Peyer's patch (tissue), 4 donors: Measurements from ENCODE around the gene TMEM238. TPM values are rescaled to one million over a fixed set of nuclear protein-coding genes. Genes with fewer than 3 reads are reported as not detected.

Experiments used
- DNase-seq, 3 donors: peaks; one replicate each; pipeline ENCODE4 v3.0.0-alpha.2; 2017 to 2019
- H3K27ac ChIP-seq, 4 donors: fragments of 200-600 bp; sonication (generic); one replicate each; pipeline ENCODE4 v1.5.1; 2016 to 2019
- H3K27me3 ChIP-seq, 2 donors: fragments of 200-600 bp; sonication (generic); one replicate each; pipeline ENCODE4 v1.5.1; 2019
- H3K36me3 ChIP-seq, 3 donors: fragments of 200-600 bp; sonication (generic); one replicate each; pipeline ENCODE4 v1.5.1; 2016 to 2019
- H3K4me1 ChIP-seq, 4 donors: fragments of 200-600 bp; sonication (generic); one replicate each; pipeline ENCODE4 v1.5.1; 2016 to 2019
- H3K4me3 ChIP-seq, 4 donors: fragments of 200-600 bp; sonication (generic); 1 replicate in 3 of 4; 2 replicates in 1 of 4; pipeline ENCODE4 v1.5.1; 2016 to 2019; ENCODE audit warnings: mild to moderate bottlenecking in 1 of 4
- H3K9me3 ChIP-seq, 4 donors: fragments of 200-600 bp; sonication (generic); one replicate each; pipeline ENCODE4 v1.5.1; 2016 to 2019; ENCODE audit warnings: mild to moderate bottlenecking in 1 of 4
- POLR2A ChIP-seq, 2 donors: fragments of 450-650 bp; IDR thresholded peaks; one replicate each; pipeline ENCODE4 v1.5.1; 2017; ENCODE audit warnings: antibody characterized with exemption in 2 of 2, mild to moderate bottlenecking in 2 of 2, moderate library complexity in 2 of 2
- total RNA-seq, 4 donors: library from RNA; depleted of rRNA; stranded (reverse); fragments of >200 nt; gene quantifications; one replicate each; pipeline ENCODE4 v1.1.0, GENCODE V29; 2016
- TF ChIP-seq, protein P1 (sequence below), 6 experiments: fragments of 450-650 bp in 4 of 6; fragments of 200-600 bp in 2 of 6; sonication (generic) in 1 of 6; IDR thresholded peaks; one replicate each; pipeline ENCODE4 v1.5.1; 2017 to 2019; ENCODE audit warnings: antibody characterized with exemption in 6 of 6, mild to moderate bottlenecking in 3 of 6, moderate library complexity in 1 of 6

TMEM238 gene
- total RNA-seq, 4 donors from 2014 or later, result 19.8 to 75.8 (median 61.6) TPM

DNA sequence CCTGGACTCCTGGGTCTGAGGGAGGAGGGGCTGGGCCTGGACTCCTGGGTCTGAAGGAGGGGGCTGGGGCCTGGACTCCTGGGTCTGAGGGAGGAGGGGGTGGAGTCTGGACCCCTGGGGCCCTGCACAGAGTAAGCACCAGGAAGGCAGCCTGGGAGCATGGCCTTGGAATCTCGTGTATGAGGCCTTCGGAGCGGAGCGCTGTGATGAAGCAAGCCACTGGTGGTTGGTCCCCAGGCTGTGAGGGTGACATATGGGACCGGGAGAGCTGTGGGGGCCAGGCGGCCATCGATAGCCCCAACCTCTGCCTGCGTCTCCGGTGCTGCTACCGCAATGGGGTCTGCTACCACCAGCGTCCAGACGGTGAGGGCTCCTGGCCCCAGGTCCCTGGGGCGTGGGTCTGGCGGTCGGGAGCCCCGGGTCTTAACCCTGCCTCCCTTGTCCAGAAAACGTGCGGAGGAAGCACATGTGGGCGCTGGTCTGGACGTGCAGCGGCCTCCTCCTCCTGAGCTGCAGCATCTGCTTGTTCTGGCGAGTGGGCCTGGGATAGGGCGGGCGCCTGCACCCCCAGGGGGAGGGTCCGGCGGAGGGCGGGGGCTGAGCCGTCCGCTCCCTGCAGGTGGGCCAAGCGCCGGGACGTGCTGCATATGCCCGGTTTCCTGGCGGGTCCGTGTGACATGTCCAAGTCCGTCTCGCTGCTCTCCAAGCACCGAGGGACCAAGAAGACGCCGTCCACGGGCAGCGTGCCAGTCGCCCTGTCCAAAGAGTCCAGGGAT is 6.5 kb downstream of the TMEM238 start:
- peaks cover 0 to 20% of the 10 kb centered on the region in 2 donors for H3K27me3 ChIP-seq
- no peak for TF ChIP-seq POLR2A (IDR thresholded peaks at IDR 0.05)
- TF ChIP-seq, protein P1, sequence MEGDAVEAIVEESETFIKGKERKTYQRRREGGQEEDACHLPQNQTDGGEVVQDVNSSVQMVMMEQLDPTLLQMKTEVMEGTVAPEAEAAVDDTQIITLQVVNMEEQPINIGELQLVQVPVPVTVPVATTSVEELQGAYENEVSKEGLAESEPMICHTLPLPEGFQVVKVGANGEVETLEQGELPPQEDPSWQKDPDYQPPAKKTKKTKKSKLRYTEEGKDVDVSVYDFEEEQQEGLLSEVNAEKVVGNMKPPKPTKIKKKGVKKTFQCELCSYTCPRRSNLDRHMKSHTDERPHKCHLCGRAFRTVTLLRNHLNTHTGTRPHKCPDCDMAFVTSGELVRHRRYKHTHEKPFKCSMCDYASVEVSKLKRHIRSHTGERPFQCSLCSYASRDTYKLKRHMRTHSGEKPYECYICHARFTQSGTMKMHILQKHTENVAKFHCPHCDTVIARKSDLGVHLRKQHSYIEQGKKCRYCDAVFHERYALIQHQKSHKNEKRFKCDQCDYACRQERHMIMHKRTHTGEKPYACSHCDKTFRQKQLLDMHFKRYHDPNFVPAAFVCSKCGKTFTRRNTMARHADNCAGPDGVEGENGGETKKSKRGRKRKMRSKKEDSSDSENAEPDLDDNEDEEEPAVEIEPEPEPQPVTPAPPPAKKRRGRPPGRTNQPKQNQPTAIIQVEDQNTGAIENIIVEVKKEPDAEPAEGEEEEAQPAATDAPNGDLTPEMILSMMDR (IDR thresholded peaks at IDR 0.05), result no peak
- no peaks in the 10 kb centered on the region for H3K9me3 ChIP-seq
- DNase-seq, result no peak
- peaks cover 0 to 14% (median 2%) of the 10 kb centered on the region in 4 donors for H3K4me1 ChIP-seq
- H3K4me3 ChIP-seq, result no peak overlapping the region
- H3K27ac ChIP-seq, result no peak overlapping the region
- H3K36me3 ChIP-seq, result no peaks in the 10 kb centered on the region

DNA sequence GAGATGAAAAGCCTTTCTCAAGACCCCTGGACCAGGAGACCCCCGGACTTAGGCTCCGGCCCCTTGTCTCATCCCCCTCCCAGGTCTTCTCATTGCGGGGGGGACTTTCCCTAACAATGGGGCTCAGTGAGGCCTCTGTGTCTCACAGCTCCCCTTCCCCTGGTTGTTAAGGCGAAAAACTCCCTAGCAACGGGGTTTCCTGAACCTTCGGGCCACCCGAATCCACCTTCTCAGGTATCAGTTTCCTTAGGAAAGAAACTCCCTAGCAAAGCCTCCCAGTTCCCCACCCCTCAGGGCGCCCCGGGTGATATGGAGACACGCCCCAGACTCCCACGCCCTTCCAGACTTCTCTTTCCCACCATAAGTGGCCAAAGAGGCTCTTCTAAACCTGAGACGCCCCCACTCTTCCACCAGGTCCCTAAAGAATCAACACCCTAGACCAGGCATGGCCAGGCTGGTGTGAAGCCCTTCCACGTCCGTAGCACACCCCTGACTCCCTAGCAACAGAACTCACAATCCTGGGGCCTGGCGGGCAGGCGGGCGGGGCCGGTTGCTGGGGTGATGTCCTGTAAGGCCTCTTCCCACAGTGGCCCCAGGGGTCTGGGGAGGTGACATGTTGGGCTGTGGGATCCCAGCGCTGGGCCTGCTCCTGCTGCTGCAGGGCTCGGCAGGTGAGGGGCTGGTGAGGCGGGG is 7.7 kb downstream of the TMEM238 start, which contains the start of gene TMEM190:
TMEM190 (plus strand) TSS at position 586 of the 693 bp plus-strand sequence; CDS start at position 614, 28 bp downstream.
- H3K36me3 ChIP-seq, result no peaks in the 10 kb centered on the region
- H3K27me3 ChIP-seq, result peaks cover 0 to 27% of the 10 kb centered on the region in 2 donors
- H3K9me3 ChIP-seq, result no peaks in the 10 kb centered on the region
- DNase-seq, result no peak
- H3K27ac ChIP-seq, result no peak within 1 kb of the TSS
- H3K4me1 ChIP-seq, result peaks cover 0 to 12% (median 2%) of the 10 kb centered on the region in 4 donors
- H3K4me3 ChIP-seq, result no peak within 1 kb of the TSS
- no peak for TF ChIP-seq POLR2A (IDR thresholded peaks at IDR 0.05)
- TF ChIP-seq, protein P1 (IDR thresholded peaks at IDR 0.05), result no peak

DNA sequence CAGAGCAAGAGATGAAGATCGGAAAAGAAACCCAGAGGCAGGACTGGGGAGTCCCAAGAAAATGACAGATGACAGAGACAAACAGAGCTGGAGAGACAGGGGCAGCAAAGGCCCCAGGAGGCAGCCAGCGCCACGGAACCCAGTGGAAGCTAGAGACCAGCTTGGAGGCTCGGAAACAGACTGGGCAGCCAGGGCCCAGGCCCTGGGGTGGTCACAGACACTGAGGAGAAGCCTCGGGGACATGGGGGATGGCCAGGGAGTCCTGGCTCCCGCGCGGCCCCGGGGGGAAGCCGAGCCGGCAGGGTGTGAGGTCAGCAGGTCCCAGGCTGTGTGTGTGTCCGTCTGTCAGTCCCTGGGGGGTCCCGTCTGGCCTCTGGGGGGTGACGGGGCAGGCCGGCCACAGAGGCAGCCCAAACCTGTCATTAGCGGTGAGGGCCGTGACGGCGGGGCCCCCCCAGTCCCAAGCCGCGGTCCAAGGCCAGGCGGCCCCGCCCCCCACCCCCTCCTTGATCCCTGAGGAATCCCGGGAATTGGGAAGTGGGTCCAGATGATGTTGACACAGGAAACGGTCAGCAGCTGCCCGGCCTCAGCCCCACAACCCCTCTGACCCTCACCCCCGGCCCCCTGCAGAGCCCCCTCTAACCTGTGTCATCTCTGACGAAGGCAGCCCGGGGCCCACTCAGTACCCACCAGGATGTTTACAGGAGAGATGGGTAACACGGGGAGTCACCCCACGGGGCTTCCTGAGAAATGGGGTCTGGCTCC is 9.9 kb downstream of the TMEM238 start:
- Histone ChIP-seq H3K4me1 (peaks cover 0 to 24% (median 6%) of the 10 kb centered on the region in 4 donors), H3K27ac (no peak overlapping the region), H3K36me3 (no peaks in the 10 kb centered on the region), H3K9me3 (no peaks in the 10 kb centered on the region), H3K27me3 (peaks cover 0 to 41% of the 10 kb centered on the region in 2 donors), H3K4me3 (peak overlapping the region in 1 of 4 donors; percentile 4)
- no peak for TF ChIP-seq POLR2A (IDR thresholded peaks at IDR 0.05)
- TF ChIP-seq, protein P1 (IDR thresholded peaks at IDR 0.05), result no peak
- no peak for DNase-seq

- Histone ChIP-seq H3K4me3 (no peak overlapping the region), H3K27me3 (peaks cover 0 to 48% of the 10 kb centered on the region in 2 donors), H3K4me1 (peaks cover 0 to 31% (median 8%) of the 10 kb centered on the region in 4 donors), H3K27ac (no peak overlapping the region), H3K9me3 (no peaks in the 10 kb centered on the region), H3K36me3 (no peaks in the 10 kb centered on the region)
- TF ChIP-seq POLR2A (IDR thresholded peaks at IDR 0.05), result no peak
- TF ChIP-seq, protein P1 (IDR thresholded peaks at IDR 0.05), result no peak
- no peak for DNase-seq
Observed at GRCh38 chr19:55373306-55373992, 10.6 kb downstream of the TMEM238 start.
